PC-9 (cell line): ENCODE data around the gene EPS15.

Experiments
- EZH2 ChIP-seq: fragments of 200-600 bp; sonication (generic); IDR thresholded peaks from 2 replicates; pipeline ENCODE4 v1.8.0; 2017; ENCODE audit warnings: antibody characterized with exemption, low read depth
- TF ChIP-seq, protein P1 (sequence below): fragments of 200-600 bp; sonication (generic); conservative IDR thresholded peaks from 2 replicates; pipeline ENCODE4 v1.6.1; 2017; ENCODE audit warnings: mixed run types, antibody characterized with exemption, mild to moderate bottlenecking, moderate library complexity

- TF ChIP-seq, protein P1, sequence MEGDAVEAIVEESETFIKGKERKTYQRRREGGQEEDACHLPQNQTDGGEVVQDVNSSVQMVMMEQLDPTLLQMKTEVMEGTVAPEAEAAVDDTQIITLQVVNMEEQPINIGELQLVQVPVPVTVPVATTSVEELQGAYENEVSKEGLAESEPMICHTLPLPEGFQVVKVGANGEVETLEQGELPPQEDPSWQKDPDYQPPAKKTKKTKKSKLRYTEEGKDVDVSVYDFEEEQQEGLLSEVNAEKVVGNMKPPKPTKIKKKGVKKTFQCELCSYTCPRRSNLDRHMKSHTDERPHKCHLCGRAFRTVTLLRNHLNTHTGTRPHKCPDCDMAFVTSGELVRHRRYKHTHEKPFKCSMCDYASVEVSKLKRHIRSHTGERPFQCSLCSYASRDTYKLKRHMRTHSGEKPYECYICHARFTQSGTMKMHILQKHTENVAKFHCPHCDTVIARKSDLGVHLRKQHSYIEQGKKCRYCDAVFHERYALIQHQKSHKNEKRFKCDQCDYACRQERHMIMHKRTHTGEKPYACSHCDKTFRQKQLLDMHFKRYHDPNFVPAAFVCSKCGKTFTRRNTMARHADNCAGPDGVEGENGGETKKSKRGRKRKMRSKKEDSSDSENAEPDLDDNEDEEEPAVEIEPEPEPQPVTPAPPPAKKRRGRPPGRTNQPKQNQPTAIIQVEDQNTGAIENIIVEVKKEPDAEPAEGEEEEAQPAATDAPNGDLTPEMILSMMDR = no peak
- no peak for TF ChIP-seq EZH2
Measured at GRCh38 chr1:51385776-51386175, 133.3 kb downstream of the EPS15 start.
